HG03575 (cell line): ENCODE data around the gene C1S.
A peak's percentile ranks its signal among the peaks of the same experiment; 100 is the strongest.
"Not testable (repeated sequence)": the region's sequence is repeated elsewhere in the genome, so short reads cannot be mapped to it uniquely, and the experiment has no call there.

Experiments used
- ATAC-seq: cut with Tn5 transposase; IDR thresholded peaks from one replicate; pipeline ENCODE4 v1.9.1; 2021; ENCODE audit not compliant: unreplicated experiment, insufficient number of reproducible peaks, low FRiP score; ENCODE audit errors: extremely low read depth

The C1S gene

DNA sequence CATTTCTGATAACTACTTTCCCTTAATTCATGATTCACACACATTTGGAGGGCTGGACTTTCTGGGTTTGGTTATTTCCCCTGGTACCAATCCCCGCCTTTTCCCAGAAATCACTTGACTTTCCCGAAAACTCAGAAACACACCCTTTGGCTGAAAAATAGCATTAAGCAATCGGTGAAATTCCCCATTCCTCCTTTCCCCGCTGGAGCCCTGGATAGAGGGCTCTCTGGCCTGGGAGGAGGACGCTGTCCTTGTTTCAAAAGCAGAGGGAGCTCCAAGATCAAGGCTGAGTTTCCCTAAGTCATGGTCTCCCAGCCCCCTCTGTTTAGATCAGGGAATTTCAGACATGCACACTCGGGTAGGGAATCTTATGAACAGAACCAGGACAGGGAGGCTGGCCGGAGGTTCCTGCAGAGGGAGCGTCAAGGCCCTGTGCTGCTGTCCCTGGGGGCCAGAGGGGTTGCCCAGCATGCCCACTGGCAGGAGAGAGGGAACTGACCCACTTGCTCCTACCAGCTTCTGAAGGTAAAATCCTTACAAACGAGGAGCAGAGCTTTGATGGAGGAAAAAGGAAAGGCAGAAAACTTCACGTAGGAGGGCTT, at the start of gene C1S:
Gene C1S, plus strand, starts transcription at position 366 of the 602 bp plus-strand sequence. CDS start 1,195 bp downstream, outside the sequence.
- ATAC-seq, result no peak

DNA sequence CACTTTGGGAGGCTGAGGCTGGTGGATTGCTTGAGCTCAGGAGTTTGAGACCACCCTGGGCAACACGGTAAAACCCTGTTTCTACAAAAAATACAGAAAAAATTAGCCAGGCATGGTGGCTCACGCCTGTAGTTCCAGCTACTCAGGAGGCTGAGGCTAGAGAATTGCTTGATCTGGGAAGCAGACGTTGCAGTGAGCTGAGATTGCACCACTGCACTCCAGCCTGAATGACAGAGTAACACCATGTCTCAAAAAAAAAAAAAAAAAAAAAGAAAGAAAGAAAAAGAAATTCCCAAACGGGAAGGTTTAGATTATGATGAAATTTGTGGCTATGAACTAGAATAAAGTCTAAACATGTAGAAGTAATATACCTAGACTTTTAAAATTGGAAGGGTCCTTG, 49.1 kb upstream of the C1S start:
- ATAC-seq, result not testable (repeated sequence)

DNA sequence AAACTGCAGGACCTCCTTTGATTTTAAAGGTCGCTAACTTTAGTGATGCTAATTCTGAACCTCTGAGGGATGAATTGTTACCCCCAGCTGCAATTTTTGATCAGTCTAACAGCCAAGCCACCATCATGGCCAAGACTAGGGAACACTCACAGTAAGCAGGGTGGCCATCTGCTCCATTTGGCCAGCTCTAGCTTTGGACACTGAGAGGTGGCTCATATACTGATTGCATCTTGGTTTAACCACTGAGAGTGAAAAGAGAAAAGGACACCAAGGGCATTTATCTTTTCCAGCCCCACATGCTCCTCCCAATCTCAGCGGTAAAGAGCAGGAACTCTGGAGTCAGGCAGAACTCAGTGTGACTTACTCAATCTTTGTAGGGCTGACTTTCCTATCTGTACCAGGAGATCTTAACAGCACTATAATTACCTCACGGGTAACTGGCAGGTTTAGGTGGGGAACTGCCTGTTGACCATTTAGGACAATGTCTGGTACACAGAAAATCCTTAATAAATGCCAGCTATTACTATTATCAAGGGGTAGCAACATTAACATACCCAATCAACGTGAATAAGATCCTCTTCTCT, 48.4 kb upstream of the C1S start:
- ATAC-seq, result no peak

DNA sequence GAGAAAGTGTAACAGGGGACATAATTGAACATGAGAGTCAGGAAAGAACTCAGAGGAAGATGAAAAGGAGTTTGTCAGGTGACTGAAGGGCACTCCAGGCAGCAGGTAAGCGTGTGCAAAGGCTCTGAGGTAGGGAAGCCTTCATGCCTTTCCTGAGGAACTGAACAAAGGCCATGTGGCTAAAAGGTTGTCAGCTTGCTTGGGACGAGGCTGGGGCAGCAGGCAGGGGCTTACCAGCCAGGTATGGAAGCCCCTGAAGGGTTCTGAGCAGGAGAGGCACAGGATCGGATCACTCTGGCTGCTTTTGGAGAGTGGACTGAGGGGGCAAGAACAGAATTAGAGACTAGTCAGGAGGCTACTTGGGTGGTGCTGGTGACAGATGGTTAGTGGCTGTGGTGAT, 47.4 kb upstream of the C1S start:
- no peak for ATAC-seq

DNA sequence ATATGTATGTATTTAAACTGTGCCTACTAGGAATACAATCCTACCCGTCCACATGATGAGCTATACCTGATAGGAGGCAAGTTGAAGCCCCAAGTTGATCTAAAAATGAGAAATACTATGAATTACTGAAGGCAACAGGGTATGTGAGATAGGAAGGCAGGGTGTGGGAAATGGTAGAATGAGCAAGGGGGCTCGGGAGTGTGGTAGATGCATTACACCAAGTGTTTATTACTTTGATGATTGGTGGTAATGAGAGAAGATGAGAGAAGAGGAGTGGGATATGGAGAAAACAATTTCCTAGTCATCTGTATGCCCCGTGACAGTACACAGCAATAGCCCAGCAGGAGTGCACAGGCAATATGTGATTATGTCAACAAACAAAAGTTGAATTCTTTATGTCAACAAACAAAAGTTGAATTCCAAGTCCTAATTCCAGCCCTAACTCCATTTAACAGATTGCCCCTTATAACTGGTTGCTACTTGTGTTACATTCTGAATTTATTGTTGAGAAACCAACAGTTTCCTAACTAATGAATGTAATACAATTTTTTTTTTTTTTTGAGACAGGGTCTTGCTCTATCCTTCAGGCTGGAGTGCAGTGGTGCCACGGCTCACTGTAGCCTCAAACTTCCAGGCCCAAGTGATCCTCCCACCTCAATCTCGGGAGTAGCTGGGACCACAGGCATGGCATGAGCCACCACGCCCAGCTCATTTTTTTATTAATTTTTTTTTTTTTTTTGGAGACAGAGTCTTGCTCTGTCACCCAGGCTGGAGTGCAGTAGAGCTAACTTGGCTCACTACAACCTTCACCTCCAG, 44.8 kb upstream of the C1S start:
- no peak for ATAC-seq

DNA sequence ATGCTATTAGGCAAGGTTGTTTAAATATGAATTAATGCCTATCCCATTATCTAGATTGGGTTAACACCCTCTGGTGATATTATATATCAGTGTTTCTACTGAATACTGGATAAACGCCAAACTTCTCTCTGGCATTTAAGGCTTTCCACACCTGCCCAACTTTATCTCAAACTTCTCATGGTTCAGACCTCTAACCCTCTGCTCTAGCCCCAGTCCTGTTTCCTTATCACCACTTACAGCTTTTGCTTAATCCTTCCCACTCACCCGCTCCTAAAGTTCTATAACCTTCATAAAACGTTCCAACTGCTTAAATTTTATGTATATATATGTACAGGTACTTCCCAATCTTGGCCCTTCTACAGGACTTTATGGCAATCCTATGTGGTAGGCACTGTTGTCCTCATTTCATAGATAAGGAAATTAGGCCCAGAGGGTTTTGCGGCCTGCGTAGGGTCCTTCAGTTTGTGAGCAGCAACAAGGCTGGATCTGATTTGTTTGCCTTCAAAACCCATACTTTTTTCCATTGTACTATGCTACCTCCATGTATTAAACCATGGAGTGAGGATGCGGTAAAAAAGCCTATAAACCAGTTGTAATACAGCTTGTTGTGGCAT, 43.5 kb upstream of the C1S start:
- no peak for ATAC-seq

DNA sequence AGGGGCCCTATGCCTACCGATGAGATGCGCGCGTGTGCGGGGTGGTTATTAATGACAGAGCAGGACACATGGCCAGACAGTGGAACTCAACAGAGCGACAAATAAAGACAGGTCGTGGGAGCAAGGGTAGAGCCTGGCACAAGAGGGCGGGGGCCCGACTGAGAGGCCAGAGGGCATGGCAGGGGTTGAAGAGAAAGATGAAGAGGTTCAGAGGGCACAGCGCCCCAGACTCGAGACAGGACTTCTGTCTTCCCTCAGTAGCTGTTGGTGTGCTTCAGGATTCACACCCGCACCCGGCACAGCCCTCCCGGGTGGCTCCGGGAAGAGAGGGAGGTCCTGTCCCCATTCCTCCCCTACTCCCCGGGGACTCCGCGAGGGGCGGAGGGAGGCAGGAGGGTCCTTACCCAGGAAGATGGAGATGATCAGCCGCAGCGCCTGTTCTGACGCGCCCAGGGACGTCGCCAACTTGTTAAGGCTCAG, 42.6 kb upstream of the C1S start:
- no peak for ATAC-seq

DNA sequence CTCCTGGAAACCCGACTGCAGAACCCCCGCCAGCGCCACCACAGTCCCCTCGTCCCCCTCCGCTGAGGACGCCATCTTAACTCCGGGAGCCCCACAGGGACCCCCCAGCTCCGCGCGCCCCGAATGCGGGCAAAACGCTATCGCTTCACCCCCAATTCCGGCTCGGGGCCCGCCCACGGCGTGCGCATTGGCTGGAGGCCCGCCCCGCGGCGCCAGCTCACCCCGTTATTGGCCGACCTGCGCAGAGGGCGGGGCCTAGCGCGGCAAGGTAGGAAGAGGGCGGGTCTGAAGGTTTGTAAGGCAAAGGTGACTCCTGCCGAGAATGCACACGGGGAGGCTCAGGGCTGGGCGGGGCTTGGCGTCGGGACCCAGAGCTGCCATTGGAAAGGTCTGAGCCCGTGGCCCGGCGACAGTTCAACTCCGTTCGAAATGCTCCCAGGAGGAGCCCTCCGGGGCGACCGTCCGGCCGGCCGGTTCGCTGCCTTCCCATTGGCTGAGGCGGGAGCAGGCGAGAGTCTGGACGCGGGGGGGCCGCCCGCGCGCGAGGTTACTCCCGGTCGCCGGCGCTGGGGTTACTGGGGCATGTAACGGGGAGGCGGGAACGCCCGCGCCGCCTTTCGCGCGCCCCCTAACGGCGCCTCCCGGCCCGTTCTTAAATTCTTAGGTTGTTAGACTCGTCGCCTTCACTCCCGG, 42.0 kb upstream of the C1S start, which contains the start of gene LPCAT3:
Gene LPCAT3, minus strand, starts transcription at position 127 of the 693 bp plus-strand sequence. Its CDS starts 52 bp downstream, at position 75.
- peak; percentile 60 for ATAC-seq

DNA sequence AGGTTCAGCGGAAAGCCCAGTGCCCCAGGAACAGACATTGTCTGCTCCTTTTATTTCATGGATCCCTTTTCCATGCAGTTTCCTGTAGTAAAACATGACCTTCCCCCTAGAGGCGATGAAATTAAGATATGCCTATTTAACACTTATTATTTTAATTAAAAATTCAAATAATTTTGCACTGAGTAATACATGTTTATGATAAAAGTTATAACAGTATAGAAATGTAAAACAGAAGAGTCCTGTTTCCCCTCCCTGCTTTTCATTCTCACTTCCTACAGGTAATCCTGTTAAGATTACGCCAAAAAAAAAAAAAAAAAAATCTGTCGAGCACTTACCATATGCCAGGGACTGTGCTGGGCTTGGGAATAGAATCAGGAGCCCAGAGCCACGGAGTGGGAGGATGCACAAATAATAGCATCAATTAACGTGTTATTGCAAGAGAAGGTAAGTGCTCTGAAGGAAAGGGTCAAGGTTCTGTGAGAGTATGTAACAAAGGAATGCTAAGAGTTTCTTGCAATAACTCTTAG, 41.4 kb upstream of the C1S start:
- no peak for ATAC-seq

DNA sequence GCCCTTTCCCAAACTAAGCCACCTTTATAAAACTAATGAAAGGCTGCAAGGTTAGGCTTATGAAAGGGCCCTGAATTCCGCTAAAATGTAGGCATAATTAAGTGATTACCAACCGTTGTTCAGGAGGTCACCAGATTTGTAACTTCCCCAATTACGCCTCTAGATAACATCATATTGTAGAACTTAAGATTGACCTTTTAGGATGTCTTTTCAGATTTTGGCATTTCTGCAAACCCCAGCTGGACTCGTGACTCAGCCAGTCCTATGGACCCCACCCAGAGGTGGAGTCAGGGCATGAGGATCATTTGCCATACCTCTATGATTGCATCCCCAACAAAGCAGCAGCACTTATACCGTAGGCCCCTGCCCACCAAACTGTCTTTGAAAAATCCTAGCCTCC, 38.6 kb upstream of the C1S start:
- ATAC-seq, result no peak

DNA sequence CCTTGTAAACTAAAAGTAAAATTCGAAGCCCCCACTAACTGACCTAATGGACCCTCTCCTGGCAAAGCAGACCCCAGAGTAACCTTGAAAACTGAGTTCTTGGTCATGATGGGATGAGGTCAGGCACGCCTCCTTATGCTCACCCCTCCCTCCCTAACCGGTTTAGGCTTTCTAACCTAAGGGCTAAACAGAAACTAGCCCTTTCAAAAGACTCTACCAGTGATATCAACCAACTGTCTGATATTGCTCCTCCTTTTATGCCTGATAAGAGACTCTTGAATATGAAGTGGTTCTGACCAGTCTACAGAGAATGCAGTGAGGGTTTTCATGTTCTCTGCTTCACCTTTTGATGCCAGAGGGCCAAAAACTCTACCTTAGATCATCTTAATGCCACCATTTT, 37.4 kb upstream of the C1S start:
- ATAC-seq, result no peak

DNA sequence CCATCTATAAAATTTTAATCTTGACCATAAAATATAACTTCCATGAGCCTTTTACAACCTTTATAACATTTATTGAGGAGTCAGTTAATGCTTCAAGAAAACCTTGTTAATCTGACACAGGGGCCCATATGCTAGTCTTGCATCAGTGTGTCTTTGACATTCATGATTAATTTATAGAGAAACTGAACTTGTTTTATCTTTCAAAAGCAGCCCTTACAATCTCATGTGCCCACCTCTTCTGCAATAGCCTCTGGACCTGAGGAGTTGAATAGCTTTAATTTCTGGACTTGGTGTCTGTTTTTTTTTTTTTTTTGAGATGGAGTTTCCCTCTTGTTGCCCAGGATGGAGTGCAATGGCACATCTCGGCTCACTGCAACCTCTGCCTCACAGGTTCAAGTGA, 33.7 kb upstream of the C1S start:
- no peak for ATAC-seq

DNA sequence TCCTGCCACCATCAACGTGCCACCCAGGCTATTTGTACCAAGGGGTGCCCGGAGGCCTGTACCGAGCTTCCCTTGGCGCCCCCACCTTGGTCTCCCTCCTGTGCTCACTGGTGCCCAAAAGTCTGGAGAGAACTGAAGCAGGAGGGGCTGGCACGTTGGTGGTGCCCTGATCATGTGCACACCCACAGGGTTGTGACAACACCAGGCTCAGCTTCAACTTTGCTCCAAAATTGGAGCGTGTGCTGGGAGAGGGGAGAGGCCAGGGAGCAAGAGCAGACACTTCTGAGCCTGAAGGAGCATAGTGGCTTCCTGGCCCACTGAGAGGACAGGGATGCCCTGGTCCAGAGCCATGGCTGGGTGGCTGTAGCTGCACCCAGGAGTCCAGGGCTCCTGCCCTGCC, 29.2 kb upstream of the C1S start:
- no peak for ATAC-seq

DNA sequence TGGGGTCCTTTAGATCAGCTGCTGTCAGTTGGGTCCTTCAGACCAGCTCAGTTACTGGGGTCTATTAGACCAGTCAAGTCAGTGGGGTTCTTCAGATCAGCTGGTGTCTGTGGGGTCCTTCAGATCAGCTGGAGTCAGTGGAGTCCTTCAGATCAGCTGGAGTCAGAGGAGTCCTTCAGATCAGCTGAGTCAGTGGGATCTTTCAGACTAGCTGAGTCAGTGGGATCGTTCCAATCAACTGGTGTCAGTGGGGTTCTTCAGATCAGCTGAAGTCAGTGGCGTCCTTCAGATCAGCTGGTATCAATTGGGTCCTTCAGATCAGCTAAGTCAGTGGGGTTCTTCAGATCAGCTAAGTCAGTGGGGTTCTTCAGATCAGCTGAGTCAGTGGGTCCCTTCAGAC, 27.5 kb upstream of the C1S start:
- no peak for ATAC-seq

DNA sequence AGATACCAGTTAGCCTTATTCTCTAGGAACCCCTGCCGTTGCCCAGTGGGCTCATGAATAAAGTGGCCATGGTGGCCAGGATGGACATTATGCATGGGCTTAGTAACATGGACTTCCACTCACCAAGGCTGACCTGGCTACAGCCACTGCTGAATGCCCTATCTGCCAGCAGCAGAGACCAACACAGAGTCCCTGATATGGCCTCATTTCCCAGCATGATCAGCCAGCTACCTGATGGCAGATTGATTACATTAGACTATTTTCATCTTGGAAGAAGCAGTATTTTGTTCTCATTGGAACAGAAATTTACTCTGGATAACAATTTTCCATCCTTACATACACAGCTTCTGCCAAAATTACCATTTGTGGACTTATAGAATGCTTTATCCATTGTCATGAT, 26.1 kb upstream of the C1S start:
- no peak for ATAC-seq

DNA sequence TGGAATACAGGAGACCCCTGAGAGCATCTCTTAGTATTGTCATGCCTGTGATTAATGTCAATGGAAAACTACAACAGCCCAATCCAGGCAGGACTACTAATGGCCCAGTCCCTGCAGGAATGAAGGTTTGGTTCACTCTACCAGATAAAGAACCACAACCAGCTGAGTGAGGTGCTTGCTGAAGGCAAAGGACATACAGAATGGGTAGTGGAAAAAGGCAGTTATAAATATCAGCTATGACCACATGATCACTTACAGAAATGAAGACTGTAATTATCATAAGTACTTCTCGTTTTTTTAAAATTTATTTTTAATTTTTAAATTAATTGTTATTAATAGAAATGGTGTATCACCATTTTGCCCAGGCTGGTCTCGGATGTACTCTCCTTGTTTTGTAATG, 25.1 kb upstream of the C1S start:
- no peak for ATAC-seq

DNA sequence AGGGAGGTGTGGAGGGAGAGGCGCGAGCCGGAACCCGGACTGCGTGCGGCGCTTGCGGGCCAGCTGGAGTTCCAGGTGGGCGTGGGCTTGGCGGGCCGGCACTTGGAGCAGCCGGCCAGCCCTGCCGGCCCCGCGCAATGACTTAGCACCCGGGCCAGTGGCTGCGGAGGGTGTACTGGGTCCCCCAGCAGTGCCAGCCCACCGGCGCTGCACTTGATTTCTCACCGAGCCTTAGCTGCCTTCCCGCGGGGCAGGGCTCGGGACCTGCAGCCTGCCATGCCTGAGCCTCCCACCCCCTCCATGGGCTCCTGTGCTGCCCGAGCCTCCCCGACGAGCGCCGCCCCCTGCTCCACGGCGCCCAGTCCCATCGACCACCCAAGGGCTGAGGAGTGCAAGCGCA, 23.1 kb upstream of the C1S start:
- not testable (repeated sequence) for ATAC-seq

DNA sequence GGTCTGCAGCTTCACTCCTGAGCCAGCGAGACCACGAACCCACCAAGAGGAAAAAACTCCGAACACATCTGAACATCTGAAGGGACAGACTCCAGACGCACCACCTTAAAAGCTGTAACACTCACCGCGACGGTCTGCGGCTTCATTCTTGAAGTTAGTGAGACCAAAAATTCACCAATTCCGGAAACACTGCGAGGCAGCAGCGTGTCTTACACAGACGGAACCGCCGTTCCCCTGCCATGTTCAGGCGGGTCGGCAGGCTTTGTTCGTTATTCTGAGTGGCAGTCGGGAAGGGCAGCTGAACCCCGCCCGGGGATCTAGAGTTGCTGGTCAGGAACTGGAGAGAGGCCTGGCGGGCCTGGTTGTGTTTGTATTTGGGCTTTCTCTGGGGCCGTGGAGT, 21.9 kb upstream of the C1S start:
- no peak for ATAC-seq

DNA sequence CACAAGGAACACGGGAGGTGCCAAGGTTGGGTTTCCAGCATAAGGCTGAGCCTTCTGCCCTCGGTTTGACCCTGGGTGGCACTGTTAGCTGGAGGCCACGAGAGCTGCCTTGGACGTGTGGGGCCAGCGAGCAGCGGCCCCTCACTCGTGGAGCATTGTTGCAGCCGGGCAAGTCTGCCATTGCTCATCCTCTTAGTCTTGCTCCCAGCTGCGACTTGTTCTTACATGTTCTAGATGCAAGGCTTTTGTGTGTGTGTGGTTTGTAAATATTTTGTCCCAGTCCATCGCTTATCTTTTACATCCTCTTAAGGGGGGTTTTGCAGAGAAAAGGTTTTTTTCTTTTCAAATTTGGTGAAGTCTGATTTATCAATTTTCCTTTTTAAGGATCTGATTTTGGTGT, 21.1 kb upstream of the C1S start:
- ATAC-seq, result no peak
